Parathyroid adenoma (tissue), 2 donors: ENCODE measurements around the gene ME3.

ENCODE experiments used
- H2AFZ ChIP-seq: fragments of 300-600 bp; sonication (generic); one replicate; pipeline ENCODE4 v1.7.0; 2017; ENCODE audit warnings: antibody characterized with exemption, mild to moderate bottlenecking
- H3K27ac ChIP-seq: fragments of 300-600 bp; sonication (generic); one replicate; pipeline ENCODE4 v1.7.0; 2017
- H3K27me3 ChIP-seq: fragments of 300-600 bp; sonication (generic); one replicate; pipeline ENCODE4 v1.7.0; 2017; ENCODE audit warnings: low read length; ENCODE audit not compliant: control insufficient read depth, insufficient read depth
- H3K36me3 ChIP-seq: fragments of 300-600 bp; sonication (generic); one replicate; pipeline ENCODE4 v1.7.0; 2017; ENCODE audit warnings: low read length; ENCODE audit not compliant: control insufficient read depth, insufficient read depth
- H3K4me1 ChIP-seq: fragments of 300-600 bp; sonication (generic); one replicate; pipeline ENCODE4 v1.7.0; 2017; ENCODE audit warnings: control low read depth
- H3K4me2 ChIP-seq: fragments of 300-600 bp; sonication (generic); one replicate; pipeline ENCODE4 v1.7.0; 2017; ENCODE audit warnings: low read length
- H3K4me3 ChIP-seq: fragments of 300-600 bp; sonication (generic); one replicate; pipeline ENCODE4 v1.7.0; 2017; ENCODE audit warnings: low read depth, low read length
- H3K79me2 ChIP-seq: fragments of 300-600 bp; sonication (generic); one replicate; pipeline ENCODE4 v1.7.0; 2017; ENCODE audit warnings: control low read depth
- H3K9ac ChIP-seq: fragments of 300-600 bp; sonication (generic); one replicate; pipeline ENCODE4 v1.7.0; 2017; ENCODE audit warnings: mild to moderate bottlenecking
- H3K9me3 ChIP-seq: fragments of 300-600 bp; sonication (generic); one replicate; pipeline ENCODE4 v1.7.0; 2017; ENCODE audit warnings: low read length; ENCODE audit not compliant: control insufficient read depth
- TF ChIP-seq, protein P1 (sequence below): fragments of 300-600 bp; sonication (generic); IDR thresholded peaks from one replicate; pipeline ENCODE4 v1.7.0; 2017; ENCODE audit warnings: antibody characterized with exemption, mild to moderate bottlenecking
- donor health status: primary hyperparathyroidism.

The ME3 gene

DNA sequence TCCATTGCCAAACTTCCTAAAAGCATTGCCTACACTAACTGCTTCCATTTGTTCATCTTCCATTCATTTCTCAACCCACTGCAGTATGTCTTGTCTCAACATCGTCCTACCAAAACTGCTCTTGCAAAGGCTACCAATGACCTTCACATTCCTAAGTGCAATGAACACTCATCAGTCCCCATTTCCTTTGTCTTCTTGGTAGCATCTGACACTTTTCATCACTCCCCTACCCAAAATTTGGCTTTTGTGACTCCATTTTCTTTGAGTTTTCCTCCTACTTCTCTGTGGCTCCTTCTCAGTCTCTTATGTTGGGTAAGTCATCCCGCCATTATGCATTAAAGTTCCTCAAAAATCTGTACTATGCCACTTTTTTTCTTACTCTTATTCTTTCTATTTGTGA lies 162.3 kb downstream of the ME3 start:
- H3K27ac ChIP-seq = no peak overlapping the region

DNA sequence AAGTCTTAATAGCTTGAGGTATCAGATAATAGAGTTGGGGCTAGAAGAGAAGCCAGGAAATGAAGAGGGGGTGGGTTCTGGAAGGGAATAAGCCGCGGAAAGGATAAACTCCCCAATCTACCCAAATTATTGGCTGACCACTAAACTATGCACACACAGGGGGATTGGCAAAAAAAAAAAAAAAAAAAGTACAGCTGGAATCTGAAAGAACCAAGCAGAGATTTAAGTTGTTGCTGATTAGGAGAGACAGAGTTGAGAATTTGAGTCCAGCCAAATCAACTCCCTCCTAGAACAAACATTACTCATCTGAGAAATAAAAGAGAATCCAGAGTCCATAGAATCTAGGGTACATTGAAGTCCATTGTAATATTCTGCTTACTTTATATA lies 162.8 kb downstream of the ME3 start:
- Histone ChIP-seq H3K27me3 (no peaks in the 10 kb centered on the region), H3K9me3 (no peaks in the 10 kb centered on the region), H3K9ac (no peak overlapping the region), H3K4me2 (no peak overlapping the region), H3K79me2 (no peaks in the 10 kb centered on the region), H3K36me3 (no peaks in the 10 kb centered on the region), H2AFZ (no peak overlapping the region), H3K4me3 (no peak overlapping the region), H3K4me1 (peaks cover 11% of the 10 kb centered on the region), H3K27ac (no peak overlapping the region)
- TF ChIP-seq, protein P1, sequence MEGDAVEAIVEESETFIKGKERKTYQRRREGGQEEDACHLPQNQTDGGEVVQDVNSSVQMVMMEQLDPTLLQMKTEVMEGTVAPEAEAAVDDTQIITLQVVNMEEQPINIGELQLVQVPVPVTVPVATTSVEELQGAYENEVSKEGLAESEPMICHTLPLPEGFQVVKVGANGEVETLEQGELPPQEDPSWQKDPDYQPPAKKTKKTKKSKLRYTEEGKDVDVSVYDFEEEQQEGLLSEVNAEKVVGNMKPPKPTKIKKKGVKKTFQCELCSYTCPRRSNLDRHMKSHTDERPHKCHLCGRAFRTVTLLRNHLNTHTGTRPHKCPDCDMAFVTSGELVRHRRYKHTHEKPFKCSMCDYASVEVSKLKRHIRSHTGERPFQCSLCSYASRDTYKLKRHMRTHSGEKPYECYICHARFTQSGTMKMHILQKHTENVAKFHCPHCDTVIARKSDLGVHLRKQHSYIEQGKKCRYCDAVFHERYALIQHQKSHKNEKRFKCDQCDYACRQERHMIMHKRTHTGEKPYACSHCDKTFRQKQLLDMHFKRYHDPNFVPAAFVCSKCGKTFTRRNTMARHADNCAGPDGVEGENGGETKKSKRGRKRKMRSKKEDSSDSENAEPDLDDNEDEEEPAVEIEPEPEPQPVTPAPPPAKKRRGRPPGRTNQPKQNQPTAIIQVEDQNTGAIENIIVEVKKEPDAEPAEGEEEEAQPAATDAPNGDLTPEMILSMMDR = no peak

More for the DNA sequence above, 162.3 kb downstream of the ME3 start:
- H3K79me2 ChIP-seq = no peaks in the 10 kb centered on the region
- no peak overlapping the region for H3K9ac ChIP-seq
- no peak overlapping the region for H3K4me2 ChIP-seq
- H3K4me1 ChIP-seq = peaks cover 13% of the 10 kb centered on the region
- H3K36me3 ChIP-seq = no peaks in the 10 kb centered on the region
- H3K9me3 ChIP-seq = no peaks in the 10 kb centered on the region
- H2AFZ ChIP-seq = no peak overlapping the region
- TF ChIP-seq, protein P1 = no peak
- H3K4me3 ChIP-seq = no peak overlapping the region
- H3K27me3 ChIP-seq = no peaks in the 10 kb centered on the region

DNA sequence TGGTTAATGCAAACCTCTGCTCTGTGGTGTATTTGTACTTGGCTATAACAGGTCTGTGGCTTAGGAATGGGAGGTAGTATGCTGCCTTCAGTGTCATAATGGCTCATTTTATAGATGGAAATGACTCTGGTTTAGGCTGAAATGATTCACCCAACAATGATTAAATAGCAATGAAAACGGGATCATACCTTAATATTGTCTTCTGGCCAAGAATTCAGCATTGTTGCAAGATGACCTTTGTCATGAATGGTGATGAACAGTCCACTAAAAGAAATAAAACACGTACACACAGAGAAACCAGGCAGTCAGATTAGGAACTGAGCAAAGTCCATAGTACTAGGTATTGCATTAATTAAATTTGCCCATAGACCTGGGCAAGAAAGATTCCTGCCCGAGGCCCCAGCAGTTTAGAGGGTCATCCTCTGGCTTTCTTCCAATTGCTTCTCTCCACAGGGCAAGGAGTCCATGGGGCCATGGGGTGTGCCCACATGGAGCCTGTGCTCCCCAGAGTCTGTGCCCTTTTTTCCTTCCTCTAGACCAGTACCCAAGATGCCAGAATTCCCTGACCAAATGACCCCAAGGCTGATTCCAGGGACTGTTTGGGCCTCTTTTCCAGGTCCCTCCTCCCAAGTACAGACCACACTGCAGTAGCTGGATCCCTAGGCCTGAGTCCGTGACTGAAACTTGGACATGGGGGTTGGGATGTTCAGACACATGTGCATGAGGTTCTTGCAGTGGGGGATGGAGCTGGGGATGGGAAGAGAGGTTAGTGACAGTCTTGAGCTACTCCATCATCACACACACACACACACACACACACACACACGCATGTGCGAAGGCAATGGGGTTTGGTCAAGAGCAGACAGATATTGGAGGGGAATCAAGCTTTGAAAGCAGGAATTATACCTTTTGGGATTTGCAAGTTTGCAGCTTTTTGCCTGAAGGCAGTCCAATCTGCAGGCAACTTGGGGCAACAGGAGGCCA lies 163.5 kb downstream of the ME3 start:
- Histone ChIP-seq H3K9me3 (no peaks in the 10 kb centered on the region), H3K4me1 (peaks cover 9% of the 10 kb centered on the region), H3K79me2 (no peaks in the 10 kb centered on the region), H2AFZ (no peak overlapping the region), H3K4me3 (no peak overlapping the region), H3K27ac (no peak overlapping the region), H3K27me3 (no peaks in the 10 kb centered on the region), H3K9ac (no peak overlapping the region), H3K36me3 (no peaks in the 10 kb centered on the region), H3K4me2 (no peak overlapping the region)
- TF ChIP-seq, protein P1 = no peak

DNA sequence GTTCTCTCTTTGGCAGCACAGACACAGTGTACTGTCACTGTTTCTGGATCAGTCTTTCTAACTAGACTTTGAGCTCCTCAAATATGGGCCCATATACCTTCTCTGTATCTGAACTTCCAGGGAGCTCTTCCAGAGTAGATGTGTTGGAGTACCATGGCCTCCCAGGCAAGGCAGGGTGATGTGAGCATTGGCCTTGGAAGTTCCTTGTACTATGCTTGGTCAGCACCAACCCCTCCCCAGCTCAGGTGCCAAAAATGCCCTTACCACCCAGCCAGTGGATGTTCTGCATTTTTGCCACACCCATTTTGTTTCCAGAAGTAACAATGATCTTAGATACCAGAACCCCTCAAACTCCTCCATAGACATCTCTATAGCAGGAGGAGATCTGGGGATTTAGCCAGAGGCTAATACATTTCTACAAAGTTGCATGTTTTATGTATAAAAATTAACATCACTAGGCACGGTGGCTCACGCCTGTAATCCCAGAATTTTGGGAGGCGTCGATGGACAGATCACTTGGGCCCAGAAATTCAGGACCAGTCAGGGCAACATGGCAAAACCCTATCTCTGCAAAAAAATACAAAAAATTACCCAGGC lies 165.1 kb downstream of the ME3 start:
- Histone ChIP-seq H3K4me1 (peaks cover 9% of the 10 kb centered on the region), H3K4me2 (no peak overlapping the region), H3K9me3 (no peaks in the 10 kb centered on the region), H3K27ac (no peak overlapping the region), H3K4me3 (no peak overlapping the region), H3K36me3 (no peaks in the 10 kb centered on the region), H3K27me3 (no peaks in the 10 kb centered on the region), H3K9ac (no peak overlapping the region), H3K79me2 (no peaks in the 10 kb centered on the region), H2AFZ (no peak overlapping the region)
- TF ChIP-seq, protein P1 = no peak
